SK-N-SH (cell line): ENCODE measurements around the gene GRK5. TPM values are rescaled to one million over a fixed set of nuclear protein-coding genes. Genes with fewer than 3 reads are reported as not detected.

Experiments used
- CTCF ChIA-PET: fragments of 300-600, 350-600 bp; formaldehyde crosslinking; extraction: SDS; loops from one replicate; lab custom pipeline; 2021; lab: Yijun Ruan, JAX
- POLR2A ChIA-PET: fragments of 350-600 bp; sonication (Branson Sonifier 250); formaldehyde crosslinking; extraction: SDS; loops from one replicate; lab custom pipeline; 2020; ENCODE audit warnings: antibody characterized with exemption, inconsistent platforms; lab: Yijun Ruan, JAX
- DNase-seq: peaks from one replicate; pipeline ENCODE4 v3.0.0; 2012
- H2AFZ ChIP-seq: fragments of 200-600 bp; sonication (generic); 2 replicates; pipeline ENCODE4 v1.8.1; 2016; ENCODE audit warnings: antibody characterized with exemption, mild to moderate bottlenecking, low read depth
- H3F3A ChIP-seq: fragments of 200-600 bp; sonication (generic); replicated peaks from 2 replicates; pipeline ENCODE3; 2016; ENCODE audit warnings: antibody characterized with exemption, mild to moderate bottlenecking; ENCODE audit not compliant: insufficient read depth
- H3K27ac ChIP-seq, 2 experiments: fragments of 200-500 bp in 1 of 2; fragments of 200-600 bp in 1 of 2; sonication (Bioruptor generic) in 1 of 2; sonication (generic), shearing (Covaris generic) in 1 of 2; 2 replicates each; pipeline versions ENCODE4 v1.5.1 to v1.6.1; 2014 to 2016; ENCODE audit warnings: low read depth in 2 of 2, inconsistent platforms in 1 of 2, low read length in 1 of 2, mild to moderate bottlenecking in 1 of 2, mixed read lengths in 1 of 2
- H3K27me3 ChIP-seq: fragments of 200-600 bp; sonication (generic), shearing (Covaris generic); 2 replicates; pipeline ENCODE4 v1.6.1; 2016; ENCODE audit warnings: mixed run types; ENCODE audit not compliant: insufficient read depth
- H3K36me3 ChIP-seq, 2 experiments: fragments of 200-500 bp in 1 of 2; fragments of 200-600 bp in 1 of 2; sonication (Bioruptor generic) in 1 of 2; sonication (generic) in 1 of 2; replicated peaks in 1 of 2; 2 replicates each; pipeline versions ENCODE3 to v1.5.1; 2014 to 2016; ENCODE audit warnings: low read length in 1 of 2, mild to moderate bottlenecking in 1 of 2; ENCODE audit not compliant: insufficient read depth in 2 of 2, control insufficient read depth in 1 of 2
- H3K4me1 ChIP-seq, 2 experiments: fragments of 200-500 bp in 1 of 2; fragments of 200-600 bp in 1 of 2; sonication (Bioruptor generic) in 1 of 2; sonication (generic), shearing (Covaris generic) in 1 of 2; 2 replicates each; pipeline versions ENCODE4 v1.5.1 to v1.6.1; 2014 to 2016; ENCODE audit warnings: low read depth in 1 of 2, low read length in 1 of 2, mixed run types in 1 of 2; ENCODE audit not compliant: insufficient read depth in 2 of 2, control insufficient read depth in 1 of 2
- H3K4me2 ChIP-seq: fragments of 200-600 bp; sonication (generic), shearing (Covaris generic); 2 replicates; pipeline ENCODE4 v1.6.1; 2017; ENCODE audit warnings: mixed run types
- H3K4me3 ChIP-seq, 2 experiments: fragments of 200-500 bp in 1 of 2; fragments of 200-600 bp in 1 of 2; sonication (Bioruptor generic) in 1 of 2; sonication (generic), shearing (Covaris generic) in 1 of 2; 2 replicates each; pipeline versions ENCODE4 v1.5.1 to v1.8.1; 2014 to 2016; ENCODE audit warnings: low read depth in 2 of 2, inconsistent platforms in 1 of 2, low read length in 1 of 2, mild to moderate bottlenecking in 1 of 2, mixed read lengths in 1 of 2, moderate library complexity in 1 of 2
- H3K79me2 ChIP-seq: fragments of 200-600 bp; sonication (generic); 2 replicates; pipeline ENCODE4 v1.8.1; 2017; ENCODE audit warnings: mild to moderate bottlenecking; ENCODE audit not compliant: insufficient read depth
- H3K9ac ChIP-seq: fragments of 200-600 bp; sonication (generic); 2 replicates; pipeline ENCODE4 v1.6.1; 2017; ENCODE audit warnings: mixed run types
- H3K9me2 ChIP-seq: fragments of 200-600 bp; sonication (generic); 2 replicates; pipeline ENCODE4 v1.6.1; 2017; ENCODE audit warnings: mixed run types
- H3K9me3 ChIP-seq: fragments of 200-600 bp; sonication (generic); 2 replicates; pipeline ENCODE4 v1.6.1; 2017; ENCODE audit warnings: mixed run types, mild to moderate bottlenecking, moderate library complexity
- H4K20me1 ChIP-seq: fragments of 200-600 bp; sonication (generic); 2 replicates; pipeline ENCODE4 v1.6.1; 2017; ENCODE audit warnings: mild to moderate bottlenecking, mixed run types; ENCODE audit not compliant: insufficient read depth
- EP300 ChIP-seq, 2 experiments: IDR thresholded peaks; 2 replicates each; pipeline versions ENCODE4 v1.4.0 to v1.6.1; 2012; ENCODE audit warnings: borderline replicate concordance in 1 of 2, low read depth in 1 of 2, low read length in 1 of 2
- MXI1 ChIP-seq: IDR thresholded peaks from 2 replicates; pipeline ENCODE4 v1.6.1; 2012; ENCODE audit warnings: mild to moderate bottlenecking, low read depth, low read length, improper control_type of control experiment
- RFX5 ChIP-seq: IDR thresholded peaks from 2 replicates; pipeline ENCODE4 v1.6.1; 2012; ENCODE audit warnings: mild to moderate bottlenecking, improper control_type of control experiment, low read length
- TAF1 ChIP-seq: IDR thresholded peaks from 2 replicates; pipeline ENCODE4 v1.6.1; 2012; ENCODE audit warnings: low read depth, mild to moderate bottlenecking, low read length, moderate library complexity, borderline replicate concordance
- WGBS: methylation state at CpG from one replicate; pipeline ENCODE4 v1.1.6; 2017; ENCODE audit warnings: low lambda C conversion rate; 5-methylcytosine and 5-hydroxymethylcytosine counted together
- polyA plus RNA-seq, 3 experiments: library from polyadenylated mRNA; depleted of rRNA; stranded (reverse); fragments of >200 nt; gene quantifications; 2 replicates each; pipeline ENCODE4 v1.2.3, GENCODE V29; 2012
- TF ChIP-seq, protein P1 (sequence below): fragments of 150-350 bp; IDR thresholded peaks from 2 replicates; pipeline ENCODE4 v1.6.1; 2017; ENCODE audit warnings: antibody characterized with exemption, low read length, low read depth, borderline replicate concordance
- TF ChIP-seq, protein P2 (sequence below): IDR thresholded peaks from 2 replicates; pipeline ENCODE4 v1.6.1; 2012; ENCODE audit warnings: mild to moderate bottlenecking, low read depth, low read length, moderate library complexity

The GRK5 gene
- polyA plus RNA-seq, 1 of the 3 experiments (the other 2 are of a cell fraction) = 12.1 TPM

DNA sequence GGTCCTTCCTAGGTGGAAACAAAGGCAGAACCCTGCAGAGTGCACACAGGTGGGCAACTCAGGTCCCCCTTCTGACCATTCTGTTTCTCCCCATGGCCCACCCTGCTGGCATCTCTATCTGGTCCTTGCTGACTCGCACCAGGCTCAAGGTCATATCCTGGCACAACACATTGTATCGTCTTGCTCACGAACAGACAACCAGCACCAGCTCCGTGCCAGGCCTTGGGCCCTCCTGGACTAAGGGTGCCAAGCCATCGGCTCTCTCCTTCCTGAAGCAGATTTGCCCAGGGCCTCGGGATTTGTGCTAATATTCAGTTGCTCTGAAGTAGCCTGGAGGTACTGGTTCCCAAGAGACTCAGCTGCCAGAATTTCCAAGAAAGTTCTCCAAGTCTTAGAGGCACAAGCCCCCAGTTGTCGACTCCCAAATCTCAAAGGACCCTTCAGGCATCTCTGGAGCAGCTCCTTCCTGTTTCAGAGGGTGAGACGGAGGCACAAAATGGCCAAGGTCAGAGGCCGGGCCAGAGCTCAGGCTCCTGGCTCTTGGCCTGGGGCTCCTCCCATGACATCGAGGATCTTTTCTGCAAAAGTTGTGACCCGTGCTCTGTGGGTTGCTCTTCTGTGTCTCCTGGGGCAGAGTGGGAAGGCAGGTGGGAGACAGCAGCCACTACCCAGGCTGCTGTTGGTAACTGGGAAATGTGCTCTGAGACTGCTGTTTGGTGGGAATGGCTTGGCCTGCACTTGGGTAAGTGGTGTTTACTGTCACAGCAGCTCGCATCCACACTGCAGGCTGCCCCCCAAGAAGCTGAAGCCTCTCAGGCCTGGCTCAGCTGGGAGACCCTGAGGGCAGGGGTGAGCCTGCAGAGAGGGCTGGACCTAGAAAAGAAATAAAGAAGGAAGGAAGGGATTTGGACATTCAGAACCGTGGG, 213.8 kb downstream of the GRK5 start:
- H3K4me2 ChIP-seq = peak overlapping the region; percentile 10; the same call in 1 of the 2 replicates
- peak overlapping the region in 1 of 2 experiments; percentile 53; a peak in 2 of 4 replicates for H3K27ac ChIP-seq

More for the DNA sequence above, 213.8 kb downstream of the GRK5 start:
- CTCF ChIA-PET = interaction anchor here (0.7 to 11.7 kb wide), 10 partner anchors 11 to 223 kb away, joined by 3 to 150 read pairs (median 5); partner anchors contain the start of genes GRK5 and RGS10
- Histone ChIP-seq H3F3A (no peaks in the 10 kb centered on the region), H3K9me2 (no peaks in the 10 kb centered on the region), H4K20me1 (no peaks in the 10 kb centered on the region), H3K4me1 (peaks cover 0 to 44% of the 10 kb centered on the region in 2 experiments; a peak in 1 of 4 replicates), H3K79me2 (no peaks in the 10 kb centered on the region), H3K36me3 (no peaks in the 10 kb centered on the region), H3K4me3 (no peak overlapping the region), H3K9ac (no peak overlapping the region), H2AFZ (no peak overlapping the region), H3K9me3 (no peaks in the 10 kb centered on the region), H3K27me3 (no peaks in the 10 kb centered on the region)
- WGBS = 87% methylated on average over 12 of the region's 13 CpGs
- POLR2A ChIA-PET = interaction anchor here (0.5 to 1.9 kb wide), 2 partner anchors 9 to 37 kb away, joined by 3 to 8 read pairs; no protein-coding TSS in a partner anchor
- TF ChIP-seq, protein P1, sequence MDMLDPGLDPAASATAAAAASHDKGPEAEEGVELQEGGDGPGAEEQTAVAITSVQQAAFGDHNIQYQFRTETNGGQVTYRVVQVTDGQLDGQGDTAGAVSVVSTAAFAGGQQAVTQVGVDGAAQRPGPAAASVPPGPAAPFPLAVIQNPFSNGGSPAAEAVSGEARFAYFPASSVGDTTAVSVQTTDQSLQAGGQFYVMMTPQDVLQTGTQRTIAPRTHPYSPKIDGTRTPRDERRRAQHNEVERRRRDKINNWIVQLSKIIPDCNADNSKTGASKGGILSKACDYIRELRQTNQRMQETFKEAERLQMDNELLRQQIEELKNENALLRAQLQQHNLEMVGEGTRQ = no peak
- no peak for TF ChIP-seq RFX5
- TF ChIP-seq TAF1 = no peak
- no peak for TF ChIP-seq MXI1
- TF ChIP-seq, protein P2, sequence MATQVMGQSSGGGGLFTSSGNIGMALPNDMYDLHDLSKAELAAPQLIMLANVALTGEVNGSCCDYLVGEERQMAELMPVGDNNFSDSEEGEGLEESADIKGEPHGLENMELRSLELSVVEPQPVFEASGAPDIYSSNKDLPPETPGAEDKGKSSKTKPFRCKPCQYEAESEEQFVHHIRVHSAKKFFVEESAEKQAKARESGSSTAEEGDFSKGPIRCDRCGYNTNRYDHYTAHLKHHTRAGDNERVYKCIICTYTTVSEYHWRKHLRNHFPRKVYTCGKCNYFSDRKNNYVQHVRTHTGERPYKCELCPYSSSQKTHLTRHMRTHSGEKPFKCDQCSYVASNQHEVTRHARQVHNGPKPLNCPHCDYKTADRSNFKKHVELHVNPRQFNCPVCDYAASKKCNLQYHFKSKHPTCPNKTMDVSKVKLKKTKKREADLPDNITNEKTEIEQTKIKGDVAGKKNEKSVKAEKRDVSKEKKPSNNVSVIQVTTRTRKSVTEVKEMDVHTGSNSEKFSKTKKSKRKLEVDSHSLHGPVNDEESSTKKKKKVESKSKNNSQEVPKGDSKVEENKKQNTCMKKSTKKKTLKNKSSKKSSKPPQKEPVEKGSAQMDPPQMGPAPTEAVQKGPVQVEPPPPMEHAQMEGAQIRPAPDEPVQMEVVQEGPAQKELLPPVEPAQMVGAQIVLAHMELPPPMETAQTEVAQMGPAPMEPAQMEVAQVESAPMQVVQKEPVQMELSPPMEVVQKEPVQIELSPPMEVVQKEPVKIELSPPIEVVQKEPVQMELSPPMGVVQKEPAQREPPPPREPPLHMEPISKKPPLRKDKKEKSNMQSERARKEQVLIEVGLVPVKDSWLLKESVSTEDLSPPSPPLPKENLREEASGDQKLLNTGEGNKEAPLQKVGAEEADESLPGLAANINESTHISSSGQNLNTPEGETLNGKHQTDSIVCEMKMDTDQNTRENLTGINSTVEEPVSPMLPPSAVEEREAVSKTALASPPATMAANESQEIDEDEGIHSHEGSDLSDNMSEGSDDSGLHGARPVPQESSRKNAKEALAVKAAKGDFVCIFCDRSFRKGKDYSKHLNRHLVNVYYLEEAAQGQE = no peak
- TF ChIP-seq EP300 (IDR thresholded peaks at IDR 0.05; ENCODE audit: borderline replicate concordance in 1 of 2, low read depth in 1 of 2, low read length in 1 of 2) = no peak
- no peak for DNase-seq
